Large intestine (tissue), 3 donors: ENCODE results near the gene TSEN2. TPM values are rescaled to one million over a fixed set of nuclear protein-coding genes. Genes with fewer than 3 reads are reported as not detected.
"Not testable (repeated sequence)": the region's sequence is repeated elsewhere in the genome, so short reads cannot be mapped to it uniquely, and the experiment has no call there.

Source experiments
- DNase-seq, 2 donors: peaks; one replicate each; pipeline versions ENCODE4 v3.0.0 to v3.0.0-alpha.2; 2013
- H3K27ac ChIP-seq: one replicate; pipeline ENCODE4 v1.5.1; 2013; ENCODE audit warnings: low read length
- H3K27me3 ChIP-seq: 2 replicates; pipeline ENCODE4 v1.6.1; 2013; ENCODE audit warnings: low read length; ENCODE audit not compliant: control insufficient read depth, insufficient read depth
- H3K36me3 ChIP-seq: 2 replicates; pipeline ENCODE4 v1.6.1; 2013; ENCODE audit warnings: low read length; ENCODE audit not compliant: control insufficient read depth, insufficient read depth
- H3K4me1 ChIP-seq: one replicate; pipeline ENCODE4 v1.6.1; 2013; ENCODE audit warnings: low read length; ENCODE audit not compliant: control insufficient read depth, insufficient read depth
- H3K4me3 ChIP-seq: one replicate; pipeline ENCODE4 v1.5.1; 2013; ENCODE audit warnings: low read length
- H3K9me3 ChIP-seq: one replicate; pipeline ENCODE4 v1.6.1; 2013; ENCODE audit warnings: mild to moderate bottlenecking, low read depth, low read length, moderate library complexity; ENCODE audit not compliant: control insufficient read depth
- WGBS: methylation state at CpG from one replicate; pipeline ENCODE4 v1.1.5; 2013; ENCODE audit warnings: low lambda C conversion rate; ENCODE audit not compliant: insufficient coverage; 5-methylcytosine and 5-hydroxymethylcytosine counted together
- polyA plus RNA-seq: library from polyadenylated mRNA; unstranded; fragments of 120-200 nt; gene quantifications from one replicate; pipeline ENCODE4 v1.2.1, GENCODE V29; 2013

The TSEN2 gene
- polyA plus RNA-seq, 1 donor, result 18.3 TPM

DNA sequence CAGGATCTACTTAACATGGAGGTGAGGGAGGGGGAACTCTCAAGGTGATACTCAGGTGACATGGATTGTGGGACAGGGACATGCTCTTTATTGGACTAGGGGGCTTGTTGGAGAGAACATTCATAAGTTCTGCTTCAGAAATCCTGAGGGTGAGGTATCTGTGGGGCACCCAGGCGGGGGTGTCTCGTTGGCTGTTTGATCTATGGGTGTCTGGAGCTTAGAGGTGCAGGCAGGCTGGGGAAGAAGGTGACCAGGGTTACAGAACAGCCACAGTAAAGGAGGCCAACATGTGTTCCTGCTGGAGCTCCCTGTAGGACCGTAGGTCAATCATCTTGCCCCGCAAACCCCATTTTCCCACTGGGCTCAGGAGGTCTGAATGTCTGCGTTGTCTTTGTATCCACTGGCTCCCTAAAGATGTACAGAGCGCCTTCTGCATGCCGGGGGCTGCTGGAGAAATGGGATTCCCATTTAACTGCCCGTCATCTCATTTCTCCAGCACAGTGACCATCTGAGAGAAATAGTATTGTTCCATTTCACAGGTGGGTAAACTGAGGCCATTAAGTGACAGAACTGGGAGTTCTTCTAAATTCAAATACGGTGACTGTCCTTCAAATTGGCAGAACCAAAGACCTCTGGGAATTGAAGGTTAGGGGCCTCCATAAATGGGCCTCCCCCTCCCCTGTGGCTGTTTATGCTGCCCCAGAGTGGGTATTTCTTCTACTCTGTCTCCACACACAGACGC is 40.3 kb upstream of the TSEN2 start:
- peak overlapping the region; percentile 71 for H3K27ac ChIP-seq
- peaks cover 38% of the 10 kb centered on the region for H3K4me1 ChIP-seq
- no CpG with 5 or more reads among the region's 10 CpGs for WGBS
- H3K9me3 ChIP-seq, result no peaks in the 10 kb centered on the region
- no peaks in the 10 kb centered on the region for H3K36me3 ChIP-seq
- DNase-seq, result no peak
- peaks cover 24% of the 10 kb centered on the region for H3K27me3 ChIP-seq
- no peak overlapping the region for H3K4me3 ChIP-seq

DNA sequence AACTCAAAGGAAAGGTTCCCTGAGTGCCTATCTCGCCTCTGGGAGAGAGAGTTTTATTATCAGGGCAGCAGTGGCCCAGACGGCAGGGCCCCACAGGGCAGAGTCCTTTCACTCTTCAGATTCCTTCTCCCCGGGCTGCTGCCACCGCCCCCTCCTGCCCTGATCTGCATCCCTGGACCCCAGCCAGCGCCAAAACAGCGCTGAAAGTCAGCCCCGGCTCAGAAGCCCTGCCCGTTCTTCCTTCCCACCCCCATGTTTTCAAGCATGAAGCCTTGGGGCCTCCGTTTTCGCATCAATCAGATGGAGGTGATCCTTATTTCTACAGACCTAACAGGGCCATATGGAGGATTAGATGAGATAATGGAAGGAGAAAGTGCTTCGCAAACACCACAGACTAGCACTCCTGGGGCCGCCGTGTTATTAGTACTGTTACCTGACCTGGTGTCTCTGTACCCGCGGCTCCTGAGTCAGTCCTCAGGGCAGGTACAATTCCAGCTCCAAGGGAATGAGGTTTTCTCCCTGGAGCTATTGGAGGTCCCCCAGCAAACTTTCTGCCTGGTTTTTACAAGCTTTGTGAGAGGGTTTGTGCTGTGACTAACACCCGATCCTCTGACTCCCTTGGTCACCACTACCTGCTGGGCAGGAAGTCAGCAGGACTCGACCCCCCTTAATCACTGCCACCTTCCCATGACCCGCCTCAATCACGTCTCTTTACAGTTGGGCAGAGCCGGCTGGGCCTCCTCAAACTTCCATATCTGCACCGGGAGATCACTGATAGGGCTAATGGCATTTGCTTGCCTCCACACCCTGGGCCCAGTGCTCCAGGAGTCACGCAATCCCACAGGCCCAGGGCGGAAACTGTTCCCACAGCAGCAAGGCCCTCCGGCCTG is 39.5 kb upstream of the TSEN2 start:
- Histone ChIP-seq H3K36me3 (no peaks in the 10 kb centered on the region), H3K4me1 (peaks cover 31% of the 10 kb centered on the region), H3K4me3 (no peak overlapping the region), H3K9me3 (no peaks in the 10 kb centered on the region), H3K27me3 (peaks cover 23% of the 10 kb centered on the region), H3K27ac (peak overlapping the region; percentile 71)
- DNase-seq, result peak; percentile 87 to 97
- WGBS, result 40% methylated on average over 2 of the region's 24 CpGs

DNA sequence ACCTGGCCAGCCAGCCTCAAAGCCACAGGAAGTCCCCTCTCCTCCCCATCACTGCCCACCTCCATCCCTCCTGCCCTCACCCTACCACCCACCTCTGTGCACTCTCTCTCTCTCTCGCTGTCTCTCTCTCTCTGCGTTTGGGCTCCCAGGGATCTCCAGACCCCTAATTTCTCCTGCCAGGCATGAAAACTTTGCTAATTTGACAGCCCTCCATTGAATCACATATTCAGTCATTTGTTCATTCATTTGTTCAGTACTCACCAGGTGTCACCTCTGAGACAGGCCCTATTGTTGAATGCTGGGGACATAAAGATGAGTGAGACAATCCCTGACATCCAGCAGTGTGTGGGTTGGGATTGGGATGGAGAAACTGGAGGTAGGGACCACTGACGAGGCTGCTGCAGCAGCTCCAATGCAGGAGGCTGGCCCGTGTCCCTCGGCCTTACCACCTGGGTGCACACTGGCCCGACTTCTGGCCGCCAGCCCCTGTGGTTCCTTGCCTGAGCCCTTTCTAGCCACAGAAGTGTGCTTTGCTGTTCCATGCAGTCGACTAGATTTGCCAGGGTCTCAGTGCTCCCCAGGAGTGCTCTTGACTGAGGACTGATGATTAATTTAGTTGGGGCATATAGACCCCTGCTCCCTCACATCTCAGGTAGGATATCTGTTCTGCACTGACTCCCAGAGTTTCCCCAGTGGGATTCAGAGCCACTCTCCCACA is 38.6 kb upstream of the TSEN2 start:
- Histone ChIP-seq H3K4me3 (no peak overlapping the region), H3K27ac (peak overlapping the region; percentile 71), H3K9me3 (no peaks in the 10 kb centered on the region), H3K4me1 (peaks cover 29% of the 10 kb centered on the region), H3K27me3 (peaks cover 22% of the 10 kb centered on the region), H3K36me3 (no peaks in the 10 kb centered on the region)
- no CpG with 5 or more reads among the region's 8 CpGs for WGBS
- no peak for DNase-seq

DNA sequence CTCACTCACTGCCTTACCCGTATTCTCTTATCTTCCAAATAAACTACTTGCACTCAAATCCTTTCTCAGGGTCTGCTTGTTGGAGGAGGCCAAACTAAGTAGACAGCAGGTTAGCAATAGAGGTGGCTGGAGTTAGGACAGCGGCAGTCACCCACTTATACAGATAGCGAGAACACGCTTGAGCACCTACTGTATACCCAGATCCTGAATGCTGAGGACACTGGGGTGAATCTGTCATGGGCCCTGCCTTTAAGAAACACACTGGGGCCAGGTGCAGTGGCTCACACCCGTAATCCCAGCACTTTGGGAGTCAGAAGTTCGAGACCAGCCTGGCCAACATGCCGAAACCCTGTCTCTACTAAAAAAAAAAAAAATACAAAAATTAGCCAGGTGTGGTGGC is 38.0 kb upstream of the TSEN2 start:
- Histone ChIP-seq H3K36me3 (no peaks in the 10 kb centered on the region), H3K27ac (no peak overlapping the region), H3K4me3 (no peak overlapping the region), H3K9me3 (no peaks in the 10 kb centered on the region), H3K4me1 (peaks cover 29% of the 10 kb centered on the region), H3K27me3 (peaks cover 16% of the 10 kb centered on the region)
- no CpG with 5 or more reads among the region's 7 CpGs for WGBS
- DNase-seq, result no peak

DNA sequence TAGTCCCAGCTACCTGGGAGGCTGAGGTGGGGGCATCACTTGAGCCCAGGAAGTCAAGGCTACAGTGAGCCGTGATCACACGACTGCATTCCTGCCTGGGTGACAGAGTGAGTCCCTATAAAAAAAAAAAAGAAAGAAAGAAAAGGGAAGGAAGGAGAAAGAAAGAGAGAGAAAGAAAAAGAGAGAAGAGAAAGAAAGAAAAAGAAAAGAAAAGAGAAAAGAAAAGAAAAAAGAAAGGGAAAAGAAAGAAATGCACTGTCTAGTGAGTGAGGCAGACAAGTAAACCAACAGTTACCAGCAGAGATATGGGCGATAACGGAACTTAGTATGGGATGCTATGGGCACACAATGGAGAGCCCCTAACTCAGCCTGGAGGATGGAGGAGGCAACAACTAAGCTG is 37.2 kb upstream of the TSEN2 start:
- 90% methylated on average over 2 of the region's 4 CpGs for WGBS
- no peak overlapping the region for H3K27ac ChIP-seq
- peaks cover 13% of the 10 kb centered on the region for H3K27me3 ChIP-seq
- H3K4me1 ChIP-seq, result peaks cover 29% of the 10 kb centered on the region
- no peak for DNase-seq
- H3K9me3 ChIP-seq, result no peaks in the 10 kb centered on the region
- H3K36me3 ChIP-seq, result no peaks in the 10 kb centered on the region
- no peak overlapping the region for H3K4me3 ChIP-seq

DNA sequence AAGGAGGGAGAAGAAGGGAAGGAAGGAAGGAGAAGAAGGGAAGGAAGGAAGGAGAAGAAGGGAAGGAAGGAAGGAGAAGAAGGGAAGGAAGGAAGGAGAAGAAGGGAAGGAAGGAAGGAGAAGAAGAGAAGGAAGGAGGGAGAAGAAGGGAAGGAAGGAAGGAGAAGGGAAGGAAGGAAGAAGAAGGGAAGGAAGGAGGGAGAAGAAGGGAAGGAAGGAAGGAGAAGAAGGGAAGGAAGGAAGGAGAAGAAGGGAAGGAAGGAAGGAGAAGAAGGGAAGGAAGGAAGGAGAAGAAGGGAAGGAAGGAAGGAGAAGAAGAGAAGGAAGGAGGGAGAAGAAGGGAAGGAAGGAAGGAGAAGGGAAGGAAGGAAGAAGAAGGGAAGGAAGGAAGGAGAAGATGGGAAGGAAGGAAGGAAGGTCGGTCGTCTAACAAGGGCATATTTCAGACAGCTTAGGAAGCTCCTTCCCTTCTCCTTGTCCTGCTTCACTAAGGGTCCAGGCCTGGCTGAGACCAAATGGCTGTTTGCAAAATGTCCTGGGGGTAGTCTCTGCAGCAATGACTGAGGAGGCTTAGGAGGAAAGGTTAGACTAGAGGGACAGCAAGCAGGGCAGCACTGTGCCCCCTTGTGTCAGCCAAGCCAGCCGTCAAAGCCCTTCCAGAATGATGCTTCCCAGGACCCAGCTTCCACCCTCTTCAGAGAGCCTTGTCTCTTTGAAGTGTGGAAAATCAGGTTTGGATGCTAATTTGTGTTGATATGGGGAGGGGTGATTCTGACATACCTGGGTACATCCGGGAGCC is 35.7 kb upstream of the TSEN2 start:
- H3K4me1 ChIP-seq, result peaks cover 23% of the 10 kb centered on the region
- not testable (repeated sequence) for H3K27ac ChIP-seq, H3K4me3 ChIP-seq, DNase-seq, H3K27me3 ChIP-seq, H3K36me3 ChIP-seq, H3K9me3 ChIP-seq
- WGBS, result no CpG with 5 or more reads among the region's 4 CpGs

DNA sequence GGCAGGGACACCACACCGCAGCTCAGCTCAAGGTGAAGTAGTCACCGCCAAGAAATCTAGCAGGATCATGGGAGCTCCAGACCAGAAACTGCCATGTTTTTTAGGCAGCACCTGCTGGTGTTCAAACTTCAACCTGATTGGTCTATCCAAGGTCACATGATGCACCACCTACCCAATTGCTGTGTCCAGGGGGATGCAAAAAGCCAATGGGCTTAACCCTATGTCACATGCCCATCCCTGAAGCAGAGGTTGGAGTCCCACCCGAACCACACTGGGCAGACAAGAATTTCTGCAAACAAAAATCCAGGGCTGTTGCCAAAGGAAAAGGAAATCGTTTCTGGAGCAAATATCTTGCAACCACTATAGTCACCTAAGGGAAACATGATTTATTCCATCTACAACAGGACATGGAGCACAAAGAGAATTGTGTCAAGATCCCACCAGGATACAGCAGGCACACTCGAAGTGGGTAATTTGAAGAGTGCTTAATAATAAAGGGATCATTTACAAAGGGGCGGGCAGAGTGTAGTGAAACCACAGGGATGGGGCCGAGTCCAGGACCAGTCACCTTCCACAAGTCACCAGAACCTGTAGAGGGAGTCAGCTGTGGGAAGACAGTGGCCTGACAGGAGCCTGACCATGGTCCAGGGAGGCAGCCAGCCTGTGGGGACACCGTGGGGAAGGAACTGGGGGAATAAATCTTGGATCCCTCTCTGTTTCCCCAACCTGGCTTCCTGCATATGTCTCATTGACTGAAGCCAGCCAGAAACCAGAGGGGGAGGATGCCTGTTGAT is 34.2 kb upstream of the TSEN2 start:
- no peaks in the 10 kb centered on the region for H3K9me3 ChIP-seq
- H3K27me3 ChIP-seq, result peaks cover 3% of the 10 kb centered on the region
- H3K4me3 ChIP-seq, result no peak overlapping the region
- no peaks in the 10 kb centered on the region for H3K36me3 ChIP-seq
- DNase-seq, result no peak
- no peak overlapping the region for H3K27ac ChIP-seq
- peaks cover 9% of the 10 kb centered on the region for H3K4me1 ChIP-seq
- 83% methylated on average over 1 of the region's 8 CpGs for WGBS

DNA sequence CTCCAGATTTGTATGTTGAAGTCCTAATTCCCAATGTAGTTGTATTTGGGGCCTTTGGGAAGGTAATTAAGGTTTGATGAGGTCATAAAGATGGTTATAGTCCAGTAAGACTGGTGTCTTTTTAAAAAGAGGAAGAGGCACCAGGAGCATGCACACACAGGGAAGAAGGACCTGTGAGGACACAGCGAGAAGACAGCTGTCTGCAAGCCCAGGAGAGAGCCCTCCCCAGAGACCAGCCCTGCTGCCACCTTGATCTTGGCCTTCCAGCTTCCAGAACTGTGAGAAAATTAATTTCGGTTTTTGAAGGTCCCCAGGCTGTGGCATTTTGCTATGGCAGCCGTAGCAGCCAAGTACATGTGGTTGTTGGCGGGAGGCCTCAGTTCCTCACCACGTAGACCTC is 32.8 kb upstream of the TSEN2 start:
- DNase-seq, result no peak
- no peaks in the 10 kb centered on the region for H3K27me3 ChIP-seq
- no peaks in the 10 kb centered on the region for H3K4me1 ChIP-seq
- no peak overlapping the region for H3K27ac ChIP-seq
- H3K36me3 ChIP-seq, result no peaks in the 10 kb centered on the region
- no peak overlapping the region for H3K4me3 ChIP-seq
- no peaks in the 10 kb centered on the region for H3K9me3 ChIP-seq
- no CpG with 5 or more reads among the region's 5 CpGs for WGBS

DNA sequence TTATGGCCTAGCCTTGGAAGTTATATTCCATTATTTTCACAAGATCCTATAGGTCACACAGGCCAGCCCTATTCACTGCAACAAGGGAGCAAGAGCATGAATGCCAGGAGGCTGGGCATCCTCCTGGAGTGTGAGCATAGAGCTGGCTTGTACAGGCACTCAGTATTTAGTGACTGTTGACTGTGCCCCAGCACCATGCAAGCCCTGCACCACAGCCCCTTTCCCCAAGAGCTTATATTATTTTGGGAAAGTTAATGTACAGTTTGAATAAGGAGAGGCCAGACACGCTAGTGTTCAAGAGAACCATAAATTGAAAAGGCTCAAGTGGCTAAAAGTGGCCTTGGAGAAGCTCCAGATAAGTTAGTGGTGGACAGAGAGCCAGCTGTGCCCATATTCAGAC is 32.3 kb upstream of the TSEN2 start:
- Histone ChIP-seq H3K4me1 (no peaks in the 10 kb centered on the region), H3K9me3 (no peaks in the 10 kb centered on the region), H3K27me3 (no peaks in the 10 kb centered on the region), H3K36me3 (no peaks in the 10 kb centered on the region), H3K27ac (no peak overlapping the region), H3K4me3 (no peak overlapping the region)
- DNase-seq, result no peak
- 100% methylated on average over 1 of the region's 1 CpG for WGBS
